ENCODE data around the gene TBXAS1.

TBXAS1 gene

GRCh38 chr7:139949629-139950028 lies 120.6 kb downstream of the TBXAS1 start:
- no peak for DNase-seq

GRCh38 chr7:139950881-139951525 lies 121.9 kb downstream of the TBXAS1 start:
- DNase-seq: no peak

GRCh38 chr7:139953229-139953628 lies 124.2 kb downstream of the TBXAS1 start:
- DNase-seq: no peak

GRCh38 chr7:139955109-139955820 lies 126.2 kb downstream of the TBXAS1 start:
- no peak for DNase-seq

- no peak for DNase-seq
These were observed 129.7 kb downstream of the TBXAS1 start for GRCh38 chr7:139958599-139959284.

- DNase-seq: no peak
These were observed 130.2 kb downstream of the TBXAS1 start for GRCh38 chr7:139959285-139959628.

- no peak for DNase-seq
These were observed 130.7 kb downstream of the TBXAS1 start for GRCh38 chr7:139959718-139960117.

- DNase-seq: no peak
These were observed 131.1 kb downstream of the TBXAS1 start for GRCh38 chr7:139960157-139960556.

GRCh38 chr7:139965942-139966628 lies 137.0 kb downstream of the TBXAS1 start:
- DNase-seq: no peak

GRCh38 chr7:139966949-139967348 lies 137.9 kb downstream of the TBXAS1 start:
- no peak for DNase-seq

GRCh38 chr7:139968931-139969330 lies 139.9 kb downstream of the TBXAS1 start:
- no peak for DNase-seq

GRCh38 chr7:139972029-139972428 lies 143.0 kb downstream of the TBXAS1 start:
- DNase-seq: no peak

GRCh38 chr7:139973101-139974050 lies 144.3 kb downstream of the TBXAS1 start:
- no peak for DNase-seq

GRCh38 chr7:139974179-139974811 lies 145.2 kb downstream of the TBXAS1 start:
- DNase-seq: no peak

GRCh38 chr7:139976055-139976837 lies 147.2 kb downstream of the TBXAS1 start:
- no peak for DNase-seq

- DNase-seq: no peak
These were observed 148.0 kb downstream of the TBXAS1 start for GRCh38 chr7:139976838-139977656.

- DNase-seq: no peak
These were observed 152.4 kb downstream of the TBXAS1 start for GRCh38 chr7:139981511-139981895.

GRCh38 chr7:139982927-139983920 lies 154.2 kb downstream of the TBXAS1 start:
- no peak for DNase-seq
